Loucy (cell line): ENCODE data around the gene ANKRD65.
"Not testable (repeated sequence)": the region's sequence is repeated elsewhere in the genome, so short reads cannot be mapped to it uniquely, and the experiment has no call there.

ENCODE experiments used
- H2AFZ ChIP-seq: fragments of 200-600 bp; sonication (generic); 2 replicates; pipeline ENCODE4 v1.6.0; 2016; ENCODE audit warnings: antibody characterized with exemption, mild to moderate bottlenecking, low read length, moderate library complexity
- H3F3A ChIP-seq: fragments of 200-600 bp; 2 replicates; pipeline ENCODE4 v1.6.0; 2016; ENCODE audit warnings: antibody characterized with exemption, low read depth, mild to moderate bottlenecking
- H3K27me3 ChIP-seq: fragments of 200-600 bp; sonication (generic); 2 replicates; pipeline ENCODE4 v1.6.1; 2014; ENCODE audit warnings: low read length, mild to moderate bottlenecking; ENCODE audit not compliant: insufficient read depth, poor library complexity, severe bottlenecking
- H3K36me3 ChIP-seq: fragments of 200-600 bp; sonication (generic); 2 replicates; pipeline ENCODE4 v1.6.1; 2016; ENCODE audit warnings: low read length; ENCODE audit not compliant: insufficient read depth
- H3K4me1 ChIP-seq: fragments of 200-600 bp; sonication (generic); 2 replicates; pipeline ENCODE4 v1.5.1; 2014; ENCODE audit warnings: low read length, mild to moderate bottlenecking; ENCODE audit not compliant: insufficient read depth, poor library complexity, severe bottlenecking
- H3K4me2 ChIP-seq: fragments of 200-600 bp; sonication (generic); 2 replicates; pipeline ENCODE4 v1.6.0; 2014; ENCODE audit warnings: antibody characterized with exemption, low read length, low read depth, mild to moderate bottlenecking; ENCODE audit not compliant: poor library complexity, severe bottlenecking
- H3K4me3 ChIP-seq: fragments of 200-600 bp; sonication (generic); 2 replicates; pipeline ENCODE4 v1.5.1; 2014; ENCODE audit warnings: low read length, mild to moderate bottlenecking, mixed read lengths; ENCODE audit not compliant: poor library complexity, severe bottlenecking
- H3K79me2 ChIP-seq: fragments of 200-600 bp; sonication (generic); 2 replicates; pipeline ENCODE4 v1.6.1; 2014; ENCODE audit warnings: low read length; ENCODE audit not compliant: insufficient read depth
- H3K9ac ChIP-seq: fragments of 200-600 bp; sonication (generic); 2 replicates; pipeline ENCODE4 v1.6.0; 2014; ENCODE audit warnings: mild to moderate bottlenecking, low read depth, low read length, moderate library complexity; ENCODE audit not compliant: poor library complexity, severe bottlenecking
- H3K9me2 ChIP-seq: fragments of 200-600 bp; sonication (generic); replicated peaks from 2 replicates; pipeline ENCODE4 v1.6.1; 2016; ENCODE audit warnings: low read depth, low read length, mixed read lengths
- H3K9me3 ChIP-seq: fragments of 200-600 bp; sonication (generic); 2 replicates; pipeline ENCODE4 v1.6.1; 2014; ENCODE audit warnings: mild to moderate bottlenecking, antibody characterized with exemption, low read length, low read depth; ENCODE audit not compliant: insufficient read depth
- H4K20me1 ChIP-seq: fragments of 200-600 bp; sonication (generic); 2 replicates; pipeline ENCODE4 v1.6.0; 2014; ENCODE audit warnings: antibody characterized with exemption, low read length, mild to moderate bottlenecking; ENCODE audit not compliant: insufficient read depth, poor library complexity, severe bottlenecking
- CTCF ChIP-seq: fragments of 200-600 bp; sonication (generic); conservative IDR thresholded peaks from 2 replicates; pipeline ENCODE4 v1.5.1; 2014; ENCODE audit warnings: mild to moderate bottlenecking, antibody characterized with exemption, low read length
- EZH2phosphoT487 ChIP-seq: fragments of 200-600 bp; IDR thresholded peaks from 2 replicates; pipeline ENCODE4 v1.6.1; 2018; ENCODE audit warnings: antibody characterized with exemption, mild to moderate bottlenecking, moderate library complexity, borderline replicate concordance

The ANKRD65 gene

DNA sequence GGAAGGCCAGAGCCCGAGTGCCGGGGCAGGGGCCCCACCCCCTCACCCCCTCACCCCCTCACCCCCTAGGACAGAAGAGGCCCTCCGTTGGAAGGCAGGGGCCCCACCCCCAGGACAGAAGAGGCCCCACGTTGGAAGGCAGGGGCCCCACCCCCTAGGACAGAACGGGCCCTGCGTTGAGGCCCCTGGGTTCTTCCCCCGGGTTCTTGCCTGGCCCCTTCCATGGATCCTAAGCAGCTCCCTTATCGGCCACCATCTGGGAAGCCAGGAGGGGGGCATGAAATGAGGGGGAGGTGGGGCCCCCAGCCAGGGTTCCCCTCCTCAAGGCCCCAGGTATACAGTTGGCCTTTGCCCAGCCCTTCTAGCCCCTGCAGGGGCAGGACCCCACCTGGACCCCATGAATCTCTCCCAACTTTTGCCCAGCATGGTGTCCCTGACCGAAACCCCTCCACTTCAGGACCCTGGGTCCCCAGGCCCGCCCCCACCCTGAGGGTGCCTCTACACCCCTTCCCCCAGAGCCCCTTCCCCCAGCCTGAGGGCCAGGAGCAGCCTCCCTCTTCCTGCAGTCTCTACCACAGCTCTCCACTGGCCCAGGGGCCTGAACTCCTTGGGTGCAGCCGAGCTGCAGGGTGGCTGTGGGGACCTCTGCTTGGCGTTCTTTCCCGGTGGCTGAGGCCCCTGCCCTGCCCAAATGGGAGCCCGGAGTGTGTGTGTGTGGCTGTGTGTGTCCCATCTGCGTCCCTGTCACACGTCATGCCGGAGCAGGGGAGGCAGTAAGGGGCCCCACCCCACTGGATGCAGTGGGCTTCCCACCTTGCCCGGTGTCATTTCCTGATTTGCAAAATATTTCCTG is 10.1 kb upstream of the ANKRD65 start:
- Histone ChIP-seq H3K9ac (no peak overlapping the region), H3K27me3 (no peaks in the 10 kb centered on the region), H3K79me2 (no peaks in the 10 kb centered on the region), H3F3A (no peaks in the 10 kb centered on the region), H3K9me3 (no peaks in the 10 kb centered on the region), H3K36me3 (no peaks in the 10 kb centered on the region), H3K4me1 (no peaks in the 10 kb centered on the region), H4K20me1 (no peaks in the 10 kb centered on the region), H3K9me2 (no peaks in the 10 kb centered on the region), H3K4me3 (no peak overlapping the region), H3K4me2 (no peak overlapping the region), H2AFZ (no peak overlapping the region)
- TF ChIP-seq CTCF (no peak), EZH2phosphoT487 (no peak)

DNA sequence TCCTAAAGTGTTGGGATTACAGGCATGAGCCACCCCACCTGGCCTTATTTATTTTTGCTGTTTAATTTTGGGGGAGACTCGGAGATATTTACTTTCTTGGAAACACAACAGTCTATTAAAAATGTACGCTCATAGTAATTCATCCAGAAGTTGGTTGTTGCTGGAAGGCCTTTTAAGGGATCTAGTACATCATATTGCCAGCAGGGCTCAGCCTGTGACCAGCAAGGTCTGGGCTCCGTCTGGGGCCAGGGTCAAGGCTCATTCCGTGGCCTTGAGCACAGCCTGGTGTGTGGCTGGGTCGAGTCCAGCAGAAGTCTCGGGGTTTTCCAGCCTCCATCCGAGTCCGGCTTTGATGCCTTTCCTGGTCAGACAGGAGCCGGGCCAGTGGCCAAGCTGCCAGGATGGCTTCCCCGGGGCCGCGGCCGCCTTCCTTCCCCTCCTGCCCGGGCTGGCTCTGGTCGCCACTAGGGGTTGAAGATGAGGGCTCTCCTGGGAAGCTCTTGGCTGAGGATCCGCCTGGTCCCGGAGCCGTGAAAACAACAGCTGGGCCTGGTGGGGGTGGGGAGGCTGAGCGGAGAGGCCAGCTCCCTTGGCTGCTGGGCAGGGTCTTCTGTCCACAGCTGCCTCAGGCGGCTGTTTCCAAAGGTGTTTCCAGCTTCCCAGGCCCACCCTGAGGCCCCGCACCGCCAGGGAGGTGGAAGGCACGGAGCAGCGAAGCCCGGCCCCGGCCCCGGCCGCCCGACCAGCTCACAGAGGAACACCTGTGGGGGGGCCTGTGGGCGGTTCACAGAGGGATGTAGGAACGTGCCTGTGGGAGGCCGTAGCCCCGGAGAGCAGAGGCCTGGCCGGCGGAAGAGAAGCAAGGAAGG is 9.3 kb upstream of the ANKRD65 start:
- TF ChIP-seq CTCF (no peak), EZH2phosphoT487 (no peak)
- H3K9me2 ChIP-seq, result no peaks in the 10 kb centered on the region
- H3K4me1 ChIP-seq, result no peaks in the 10 kb centered on the region
- H3K9ac ChIP-seq, result no peak overlapping the region
- H4K20me1 ChIP-seq, result no peaks in the 10 kb centered on the region
- H3F3A ChIP-seq, result no peaks in the 10 kb centered on the region
- H3K9me3 ChIP-seq, result no peaks in the 10 kb centered on the region
- no peak overlapping the region for H2AFZ ChIP-seq
- H3K4me3 ChIP-seq, result no peak overlapping the region
- H3K27me3 ChIP-seq, result no peaks in the 10 kb centered on the region
- no peaks in the 10 kb centered on the region for H3K79me2 ChIP-seq
- H3K4me2 ChIP-seq, result no peak overlapping the region
- H3K36me3 ChIP-seq, result no peaks in the 10 kb centered on the region

- Histone ChIP-seq H3K4me1 (no peaks in the 10 kb centered on the region), H3F3A (no peaks in the 10 kb centered on the region), H3K9me3 (no peaks in the 10 kb centered on the region), H2AFZ (no peak overlapping the region), H3K27me3 (no peaks in the 10 kb centered on the region), H4K20me1 (no peaks in the 10 kb centered on the region), H3K4me2 (no peak overlapping the region), H3K79me2 (no peaks in the 10 kb centered on the region), H3K4me3 (no peak overlapping the region), H3K9ac (no peak overlapping the region), H3K36me3 (no peaks in the 10 kb centered on the region), H3K9me2 (no peaks in the 10 kb centered on the region)
- no peak for TF ChIP-seq CTCF
- TF ChIP-seq EZH2phosphoT487, result no peak
Observed at GRCh38 chr1:1429671-1430073, 8.6 kb upstream of the ANKRD65 start.

DNA sequence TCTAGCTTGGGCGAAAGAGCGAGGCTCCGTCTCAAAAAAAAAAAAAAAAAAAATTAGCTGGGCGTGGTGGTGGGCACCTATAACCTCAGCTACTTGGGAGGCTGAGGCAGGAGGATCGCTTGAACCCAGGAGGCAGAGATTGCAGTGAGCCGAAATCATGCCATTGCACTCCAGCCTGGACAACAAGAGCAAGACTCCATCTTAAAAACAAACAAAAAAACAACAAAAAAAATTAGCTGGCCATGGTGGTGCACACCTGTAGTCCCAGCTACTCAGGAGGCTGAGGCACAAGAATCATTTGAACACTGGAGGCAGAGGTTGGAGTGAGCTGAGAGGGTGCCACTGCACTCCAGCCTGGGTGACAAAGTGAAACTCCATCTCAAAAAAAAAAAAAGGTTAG is 7.9 kb upstream of the ANKRD65 start:
- H3F3A ChIP-seq, H3K27me3 ChIP-seq, H3K4me1 ChIP-seq, H2AFZ ChIP-seq, H4K20me1 ChIP-seq, H3K4me2 ChIP-seq, H3K9ac ChIP-seq, H3K79me2 ChIP-seq, H3K9me3 ChIP-seq, H3K9me2 ChIP-seq, H3K36me3 ChIP-seq, H3K4me3 ChIP-seq: not testable (repeated sequence)
